Activated gamma-delta T cell treated with anti-CD3 and anti-CD28 coated beads, Interleukin-2, amount 50 U/mL, for 16 hours (primary cell): ENCODE data around the gene A3GALT2.

Experiments
- DNase-seq: peaks from one replicate; pipeline ENCODE4 v3.0.0-alpha.2; 2020; ENCODE audit warnings: low read depth

Gene A3GALT2

GRCh38 chr1:33271666-33272505, 49.0 kb downstream of the A3GALT2 start:
- DNase-seq, result no peak

GRCh38 chr1:33270808-33271465, 50.0 kb downstream of the A3GALT2 start:
- DNase-seq, result no peak

- DNase-seq, result no peak
Observed at GRCh38 chr1:33270379-33270778, 50.5 kb downstream of the A3GALT2 start.

- DNase-seq, result no peak
Observed at GRCh38 chr1:33269621-33270020, 51.3 kb downstream of the A3GALT2 start.

GRCh38 chr1:33268927-33269610, 51.8 kb downstream of the A3GALT2 start:
- no peak for DNase-seq

DNA sequence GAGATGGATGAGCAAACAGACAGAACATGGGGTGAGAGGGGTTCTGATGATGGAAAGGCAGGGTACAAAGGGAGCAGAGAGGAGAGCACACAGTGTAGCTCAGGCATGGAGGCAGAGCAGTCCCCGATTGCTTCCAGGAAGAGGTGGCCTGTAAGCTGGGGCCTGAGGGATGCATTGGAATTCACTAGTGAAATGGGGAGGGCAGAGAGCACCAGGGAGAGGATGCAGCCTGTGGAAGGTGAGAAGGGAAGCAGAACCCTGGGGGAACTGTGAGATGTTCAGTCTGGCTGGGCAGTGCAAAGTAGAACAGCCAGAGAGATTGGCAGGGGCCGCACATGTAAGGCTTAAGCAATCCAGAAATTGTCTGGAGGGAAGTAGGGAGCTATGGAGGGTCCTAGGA, 52.4 kb downstream of the A3GALT2 start:
- DNase-seq, result no peak

GRCh38 chr1:33267468-33268205, 53.3 kb downstream of the A3GALT2 start:
- no peak for DNase-seq

GRCh38 chr1:33266766-33267165, 54.1 kb downstream of the A3GALT2 start:
- no peak for DNase-seq

DNA sequence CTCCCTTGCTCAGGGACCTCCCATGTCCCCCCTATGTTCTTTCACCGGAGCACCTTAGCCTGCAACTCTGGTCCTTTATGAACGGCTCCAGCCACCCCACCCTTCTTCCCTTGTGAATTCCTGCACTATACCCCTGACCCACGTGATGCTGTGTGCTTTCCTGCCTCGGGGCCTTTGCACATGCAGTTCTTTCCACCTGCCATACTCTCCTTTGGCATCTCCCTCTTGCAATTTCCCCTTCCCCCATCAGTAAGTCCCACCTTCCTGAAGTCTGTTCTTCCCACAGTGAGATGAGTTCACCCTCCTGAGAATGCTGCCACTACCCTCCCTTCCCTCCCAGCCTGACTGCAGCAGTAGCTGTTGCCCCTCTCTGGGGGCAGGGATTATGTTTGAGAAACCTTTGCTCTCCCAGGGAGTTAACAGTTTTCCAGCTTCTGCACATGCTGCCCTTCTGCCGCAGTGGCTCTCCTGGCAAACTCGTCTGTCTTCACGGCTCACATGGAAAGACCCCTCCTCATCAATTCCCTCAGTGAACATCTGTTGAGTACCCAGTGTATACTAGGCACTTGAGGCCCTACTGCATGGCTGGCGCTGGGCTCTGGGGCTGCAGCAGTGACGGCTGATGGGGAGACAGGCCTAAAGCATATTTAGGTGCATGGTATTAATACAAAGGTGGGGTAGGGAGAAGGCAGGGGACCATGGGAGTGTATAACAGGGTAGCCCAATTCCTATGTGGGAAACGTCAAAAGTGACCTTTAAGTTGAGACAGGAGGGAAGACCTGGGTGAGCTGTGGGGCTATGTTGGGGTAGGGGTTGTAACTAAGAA, 54.9 kb downstream of the A3GALT2 start:
- DNase-seq, result no peak

DNA sequence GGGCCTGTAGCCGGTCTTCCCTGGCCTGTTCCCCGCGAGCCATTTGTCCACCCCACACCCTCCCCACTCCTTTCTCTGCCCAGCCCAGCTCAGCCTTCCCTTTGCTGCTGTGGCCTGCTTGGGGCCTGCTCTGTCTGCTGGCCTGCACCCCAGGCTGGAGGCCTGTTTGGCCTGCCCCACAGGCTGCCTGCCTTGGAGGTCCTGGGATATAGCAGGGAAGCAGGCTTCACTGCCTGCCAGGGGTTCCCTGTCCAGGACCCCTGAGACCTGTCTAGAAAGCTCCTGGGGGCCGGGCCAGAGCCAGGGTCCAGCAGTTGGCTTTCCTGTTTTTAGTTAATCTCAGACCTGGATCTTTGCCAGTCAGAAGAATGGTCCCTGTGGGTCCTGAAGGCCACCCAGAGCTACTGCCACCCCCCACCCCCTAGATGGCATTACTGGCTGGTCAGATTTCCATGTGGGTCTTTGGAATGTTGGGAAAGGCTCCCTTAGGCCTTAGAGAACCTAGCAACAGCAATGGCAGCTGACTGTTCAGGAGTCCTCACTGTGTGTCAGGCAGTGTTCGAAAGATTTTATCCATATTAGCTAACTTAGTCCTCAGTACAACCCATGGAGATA, 56.9 kb downstream of the A3GALT2 start:
- DNase-seq, result no peak

GRCh38 chr1:33261344-33261743, 59.6 kb downstream of the A3GALT2 start:
- no peak for DNase-seq

DNA sequence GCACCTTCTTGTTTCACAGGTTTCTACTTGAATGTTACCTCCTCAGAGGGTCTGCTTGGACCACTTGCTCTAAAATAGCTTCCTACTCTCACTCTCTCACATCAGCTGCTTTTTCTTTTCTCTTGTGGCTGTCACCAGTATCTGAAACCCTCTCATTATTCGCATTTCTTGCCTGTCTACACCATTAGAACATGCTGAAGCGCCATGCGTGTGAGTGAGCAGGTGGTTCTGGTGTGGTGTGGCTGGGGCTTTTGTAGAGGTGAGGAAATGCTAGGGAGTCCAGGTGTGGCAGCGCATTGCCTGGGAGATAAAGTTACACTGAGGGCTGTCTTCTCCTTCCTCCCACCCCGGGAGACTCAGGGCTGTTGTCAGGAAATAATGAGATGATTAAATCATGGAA, 60.5 kb downstream of the A3GALT2 start:
- no peak for DNase-seq

GRCh38 chr1:33259879-33260278, 61.0 kb downstream of the A3GALT2 start:
- DNase-seq, result no peak

- DNase-seq, result no peak
Observed at GRCh38 chr1:33258788-33259274, 62.1 kb downstream of the A3GALT2 start.

DNA sequence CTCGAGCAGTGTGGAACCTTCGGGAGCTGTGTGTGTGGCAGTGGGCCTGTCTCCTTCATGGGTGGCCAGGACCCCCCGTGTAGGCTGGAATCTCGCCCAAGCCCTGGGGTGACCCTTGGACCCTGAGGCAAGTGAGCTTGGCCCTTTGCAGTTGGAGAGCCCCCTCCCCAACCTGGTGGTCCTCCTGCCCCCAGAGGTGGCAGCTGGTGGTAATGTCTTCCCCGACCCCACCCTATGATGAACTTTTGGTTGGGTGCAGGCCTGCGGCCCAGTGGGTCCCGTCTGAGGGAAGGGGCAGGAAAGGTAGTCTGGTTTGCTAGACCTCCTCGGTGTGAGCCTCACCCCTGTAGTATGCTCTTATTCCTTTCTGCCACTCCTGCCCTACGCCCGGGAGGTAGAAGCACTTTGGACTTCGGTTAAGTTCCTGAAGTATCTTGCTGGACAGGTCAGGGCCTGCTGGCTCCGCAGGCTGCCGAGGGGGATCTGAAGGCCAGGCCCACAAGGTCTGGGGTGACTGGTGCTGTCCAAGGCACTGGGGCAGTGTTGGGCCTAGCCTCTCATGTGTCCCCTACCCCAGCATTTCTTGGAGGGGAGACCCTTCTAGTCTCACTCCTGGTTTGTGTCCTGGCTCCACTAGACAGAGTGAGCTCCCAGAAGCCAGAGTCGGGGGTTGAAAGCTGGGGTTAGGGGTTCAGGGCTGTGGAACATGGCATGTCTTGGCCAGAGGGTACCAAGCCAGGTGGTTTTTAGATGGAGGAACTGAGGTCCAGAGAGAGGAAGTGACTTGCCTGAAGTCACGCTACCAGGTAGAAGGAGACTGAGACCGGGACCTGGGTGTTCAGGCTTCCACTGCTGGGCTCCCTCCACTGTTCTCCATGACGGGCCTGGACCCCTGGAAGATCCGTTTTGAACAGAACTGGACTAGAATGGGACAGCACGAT, 62.9 kb downstream of the A3GALT2 start:
- DNase-seq, result no peak

- DNase-seq, result no peak
Observed at GRCh38 chr1:33257207-33257771, 63.6 kb downstream of the A3GALT2 start.
